NB4 (cell line): ENCODE measurements around the gene LPAR1.

Experiments
- CTCF ChIP-seq: IDR thresholded peaks from one replicate; pipeline ENCODE4 v1.5.1; 2012; ENCODE audit warnings: low read depth, low read length
- MAX ChIP-seq: IDR thresholded peaks from 2 replicates; pipeline ENCODE4 v1.6.1; 2011; ENCODE audit warnings: low read depth, low read length
- MYC ChIP-seq: IDR thresholded peaks from 2 replicates; pipeline ENCODE4 v1.6.1; 2011; ENCODE audit warnings: low read depth, low read length

GRCh38 chr9:111029260-111029659 lies 9.0 kb downstream of the LPAR1 start:
- TF ChIP-seq CTCF (no peak), MYC (no peak), MAX (no peak)
